ENCODE results near the gene TENM3.

DNA sequence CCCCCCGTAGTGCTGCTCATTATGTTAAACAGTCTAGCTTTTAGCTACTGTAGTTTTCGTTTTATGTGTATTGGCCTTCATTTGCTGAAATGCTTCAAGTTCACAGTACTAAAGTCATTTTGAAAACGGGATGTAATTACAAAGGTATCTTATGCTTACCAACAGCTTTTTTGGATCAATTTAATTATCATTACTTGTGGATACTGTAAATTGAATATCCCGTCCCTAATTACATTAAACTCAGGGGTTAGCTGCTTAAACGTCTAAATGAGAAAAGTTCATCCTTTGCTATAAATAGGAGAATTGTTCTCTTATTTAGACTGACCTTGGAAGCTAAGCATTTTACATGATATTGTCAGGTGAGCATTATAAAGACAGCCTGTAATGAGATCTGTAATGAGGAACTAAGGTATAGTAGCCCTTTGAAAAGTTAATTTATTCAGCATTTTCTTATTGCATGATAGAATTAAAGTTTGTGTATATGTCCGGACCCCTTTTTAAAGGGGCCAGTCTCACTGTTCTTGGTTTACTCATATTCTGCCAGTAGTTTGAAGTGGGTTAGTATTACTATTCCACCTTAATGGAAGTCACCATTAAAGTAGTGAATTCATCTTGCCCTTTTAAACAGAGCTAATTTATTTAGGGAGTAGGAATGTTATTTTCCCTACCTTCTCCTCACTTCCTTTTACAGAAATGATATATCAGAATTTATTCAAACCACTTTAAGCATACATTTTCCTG is 252.6 kb downstream of the TENM3 start:
- TF ChIP-seq, protein P1, sequence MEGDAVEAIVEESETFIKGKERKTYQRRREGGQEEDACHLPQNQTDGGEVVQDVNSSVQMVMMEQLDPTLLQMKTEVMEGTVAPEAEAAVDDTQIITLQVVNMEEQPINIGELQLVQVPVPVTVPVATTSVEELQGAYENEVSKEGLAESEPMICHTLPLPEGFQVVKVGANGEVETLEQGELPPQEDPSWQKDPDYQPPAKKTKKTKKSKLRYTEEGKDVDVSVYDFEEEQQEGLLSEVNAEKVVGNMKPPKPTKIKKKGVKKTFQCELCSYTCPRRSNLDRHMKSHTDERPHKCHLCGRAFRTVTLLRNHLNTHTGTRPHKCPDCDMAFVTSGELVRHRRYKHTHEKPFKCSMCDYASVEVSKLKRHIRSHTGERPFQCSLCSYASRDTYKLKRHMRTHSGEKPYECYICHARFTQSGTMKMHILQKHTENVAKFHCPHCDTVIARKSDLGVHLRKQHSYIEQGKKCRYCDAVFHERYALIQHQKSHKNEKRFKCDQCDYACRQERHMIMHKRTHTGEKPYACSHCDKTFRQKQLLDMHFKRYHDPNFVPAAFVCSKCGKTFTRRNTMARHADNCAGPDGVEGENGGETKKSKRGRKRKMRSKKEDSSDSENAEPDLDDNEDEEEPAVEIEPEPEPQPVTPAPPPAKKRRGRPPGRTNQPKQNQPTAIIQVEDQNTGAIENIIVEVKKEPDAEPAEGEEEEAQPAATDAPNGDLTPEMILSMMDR (IDR thresholded peaks at IDR 0.05; ENCODE audit: low read depth, low read length, poor library complexity, severe bottlenecking), result no peak
- no peak for TF ChIP-seq EZH2phosphoT487 (IDR thresholded peaks at IDR 0.05; ENCODE audit: borderline replicate concordance, low read length)
